Right lung (tissue), 5 donors: ENCODE data around the gene MT2A. TPM values are rescaled to one million over a fixed set of nuclear protein-coding genes. Genes with fewer than 3 reads are reported as not detected.
A peak's percentile ranks its signal among the peaks of the same experiment; 100 is the strongest.

Experiments used
- DNase-seq, 2 donors: peaks; one replicate each; pipeline ENCODE4 v3.0.0-alpha.2; 2013
- polyA plus RNA-seq, 5 donors: library from polyadenylated mRNA; unstranded; fragments of 120-200 nt; gene quantifications; one replicate each; pipeline versions ENCODE4 v1.2.1 to v1.2.3, GENCODE V29; 2013; ENCODE audit warnings: inconsistent platforms in 1 of 5, low replicate concordance in 1 of 5; ENCODE audit not compliant: insufficient read length in 5 of 5, insufficient read depth in 1 of 5

The MT2A gene
- polyA plus RNA-seq, 5 donors = 33.1 to 52.4 (median 36.6) TPM

DNA sequence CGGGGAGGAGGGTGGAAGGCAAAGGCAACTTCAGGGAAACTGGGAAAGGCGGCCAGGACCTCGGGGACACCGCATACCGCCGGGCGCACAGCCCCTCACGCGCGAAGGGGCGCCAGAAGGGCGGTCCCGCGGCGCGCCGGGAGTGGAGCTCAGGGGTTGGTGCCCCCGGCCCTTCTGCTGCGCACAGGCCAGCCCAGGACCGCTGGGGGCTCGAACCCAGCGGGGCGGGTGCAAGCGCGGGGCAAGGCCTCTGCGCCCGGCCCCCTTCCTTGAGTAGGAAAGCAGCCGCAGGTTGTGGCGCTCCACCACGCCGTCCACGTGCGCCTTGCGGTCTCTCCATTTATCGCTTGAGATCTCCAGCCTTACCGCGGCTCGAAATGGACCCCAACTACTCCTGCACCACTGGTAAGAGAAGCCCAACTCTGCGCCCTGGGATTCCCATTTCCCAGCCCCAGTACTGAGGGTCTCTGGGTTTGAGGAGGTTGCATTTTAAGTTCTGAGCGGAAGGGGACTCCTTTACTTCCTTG is 27.1 kb downstream of the MT2A start:
- DNase-seq = no peak

DNA sequence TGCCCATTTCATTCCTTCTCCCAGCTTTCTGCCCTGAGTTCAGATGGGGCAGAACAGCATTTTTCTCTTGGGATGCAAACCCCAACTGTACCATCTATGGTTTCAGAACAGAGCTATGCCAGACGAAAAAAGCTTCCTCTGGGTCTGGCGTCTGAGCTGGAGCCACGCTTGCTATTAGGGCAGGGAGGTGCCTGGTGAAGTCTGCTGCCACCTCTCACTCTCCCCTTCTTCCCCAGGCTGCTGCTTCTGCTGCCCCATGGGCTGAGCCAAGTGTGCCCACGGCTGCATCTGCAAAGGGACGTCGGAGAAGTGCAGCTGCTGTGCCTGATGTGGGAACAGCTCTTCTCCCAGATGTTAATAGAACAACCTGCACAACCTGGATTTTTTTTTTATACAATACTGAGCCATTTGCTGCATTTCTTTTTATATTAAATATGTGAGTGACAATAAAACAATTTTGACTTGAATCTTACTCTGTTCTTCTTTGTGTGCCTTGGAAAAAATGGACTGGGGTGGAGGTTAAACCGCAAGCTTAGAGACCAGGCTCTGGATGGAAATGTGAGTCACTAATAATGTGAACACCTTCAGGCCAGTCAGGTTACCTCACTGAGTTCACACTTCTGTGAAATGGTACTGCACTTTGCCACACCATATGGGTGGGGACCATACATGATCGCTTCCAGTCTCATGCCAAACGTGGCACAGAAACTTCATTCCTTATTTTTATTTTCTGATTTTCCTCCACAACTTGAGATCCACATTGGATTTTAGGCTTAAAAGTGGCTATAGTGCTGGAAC is 28.4 kb downstream of the MT2A start:
- no peak for DNase-seq

DNA sequence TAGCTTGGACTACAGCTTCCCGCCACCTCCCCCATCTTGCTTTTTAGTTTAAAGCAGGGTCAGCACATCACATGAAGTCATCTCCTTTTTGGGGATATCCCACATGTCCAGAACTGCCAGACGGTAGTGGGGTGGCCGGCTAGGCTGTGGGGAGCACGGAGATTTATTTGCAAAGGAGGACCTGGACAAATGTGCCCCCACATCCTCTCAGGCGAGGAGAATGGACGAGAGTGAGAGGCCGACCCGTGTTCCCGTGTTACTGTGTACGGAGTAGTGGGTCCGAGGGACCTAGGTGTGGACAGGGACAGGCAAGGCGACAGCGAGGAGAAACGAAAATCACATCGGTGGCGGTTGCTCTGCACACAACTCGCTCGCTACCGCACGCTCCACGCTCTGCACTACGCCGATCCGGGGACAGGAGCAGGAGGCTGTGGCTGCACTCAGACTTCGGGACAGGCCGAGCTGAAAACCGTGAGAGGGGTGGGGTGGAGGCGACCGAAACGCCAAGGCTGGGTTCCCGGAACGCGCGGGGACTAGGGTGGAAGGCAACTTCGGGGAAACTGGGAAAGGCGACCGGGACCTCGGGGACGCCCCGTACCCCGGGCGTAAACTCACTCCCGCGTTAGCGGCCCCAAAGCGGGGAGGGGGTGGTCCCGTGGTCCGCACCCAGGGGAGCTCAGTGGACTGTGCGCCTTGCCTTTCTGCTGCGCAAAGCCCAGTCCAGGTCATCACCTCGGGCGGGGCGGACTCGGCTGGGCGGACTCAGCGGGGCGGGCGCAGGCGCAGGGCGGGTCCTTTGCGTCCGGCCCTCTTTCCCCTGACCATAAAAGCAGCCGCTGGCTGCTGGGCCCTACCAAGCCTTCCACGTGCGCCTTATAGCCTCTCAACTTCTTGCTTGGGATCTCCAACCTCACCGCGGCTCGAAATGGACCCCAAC is 29.7 kb downstream of the MT2A start, which contains the start of gene MT1A:
Gene MT1A, plus strand, starts transcription at position 853 of the 937 bp plus-strand sequence. Its CDS starts 73 bp downstream, at position 926.
- DNase-seq = no peak

DNA sequence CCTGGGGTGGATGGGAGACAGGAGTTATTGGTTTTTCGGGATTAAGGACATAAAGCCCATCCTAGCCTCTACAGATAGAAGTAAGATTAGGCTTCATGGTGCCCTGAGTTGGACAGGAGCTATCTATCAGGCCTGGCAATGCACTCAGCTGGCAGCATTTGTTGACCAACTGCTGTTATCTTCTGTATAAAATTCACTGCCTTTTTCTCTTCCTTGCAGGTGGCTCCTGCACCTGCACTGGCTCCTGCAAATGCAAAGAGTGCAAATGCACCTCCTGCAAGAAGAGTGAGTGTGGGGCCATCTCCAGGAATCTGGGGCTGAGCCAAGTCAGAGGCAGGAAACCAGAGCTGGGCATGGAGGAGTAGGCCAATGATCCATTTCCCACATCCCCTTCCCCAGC is 30.7 kb downstream of the MT2A start:
- no peak for DNase-seq

DNA sequence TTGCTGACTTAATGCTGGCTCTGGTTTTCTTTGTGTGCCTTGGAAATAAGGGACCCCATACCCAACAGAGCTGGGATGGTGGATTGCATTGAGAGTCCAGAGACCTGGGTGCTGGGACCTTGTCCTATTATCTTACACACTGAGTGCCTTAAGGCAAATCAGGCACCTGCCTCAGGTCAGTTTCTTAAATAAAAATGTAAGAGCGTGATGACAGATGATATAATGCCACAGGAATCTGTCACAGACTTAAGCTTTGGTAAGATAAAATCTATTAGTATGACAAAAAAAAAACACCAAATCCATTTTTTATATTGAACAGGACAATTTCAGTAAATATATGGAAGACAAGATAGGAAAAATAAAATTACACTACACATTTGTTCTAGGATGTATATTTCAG is 31.7 kb downstream of the MT2A start:
- no peak for DNase-seq

DNA sequence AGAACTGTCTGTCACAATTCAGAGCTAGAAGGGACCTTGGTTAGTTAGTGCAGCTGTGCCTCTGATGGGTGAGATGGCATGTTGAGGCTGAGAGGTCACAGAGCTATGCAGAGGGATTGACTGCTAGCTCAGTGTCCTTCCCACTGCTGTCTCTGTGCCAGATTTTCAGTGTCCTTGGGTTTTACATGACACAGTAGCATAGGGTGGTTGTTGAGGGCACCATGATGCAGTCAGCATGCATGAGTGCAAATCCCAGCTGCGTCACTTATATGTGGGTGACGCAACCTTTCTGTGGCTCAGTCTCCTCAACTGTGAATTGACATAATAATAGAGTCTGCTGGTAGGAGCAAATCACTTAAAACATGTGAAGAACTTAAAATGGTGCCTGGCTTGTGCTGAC is 32.8 kb downstream of the MT2A start:
- no peak for DNase-seq

DNA sequence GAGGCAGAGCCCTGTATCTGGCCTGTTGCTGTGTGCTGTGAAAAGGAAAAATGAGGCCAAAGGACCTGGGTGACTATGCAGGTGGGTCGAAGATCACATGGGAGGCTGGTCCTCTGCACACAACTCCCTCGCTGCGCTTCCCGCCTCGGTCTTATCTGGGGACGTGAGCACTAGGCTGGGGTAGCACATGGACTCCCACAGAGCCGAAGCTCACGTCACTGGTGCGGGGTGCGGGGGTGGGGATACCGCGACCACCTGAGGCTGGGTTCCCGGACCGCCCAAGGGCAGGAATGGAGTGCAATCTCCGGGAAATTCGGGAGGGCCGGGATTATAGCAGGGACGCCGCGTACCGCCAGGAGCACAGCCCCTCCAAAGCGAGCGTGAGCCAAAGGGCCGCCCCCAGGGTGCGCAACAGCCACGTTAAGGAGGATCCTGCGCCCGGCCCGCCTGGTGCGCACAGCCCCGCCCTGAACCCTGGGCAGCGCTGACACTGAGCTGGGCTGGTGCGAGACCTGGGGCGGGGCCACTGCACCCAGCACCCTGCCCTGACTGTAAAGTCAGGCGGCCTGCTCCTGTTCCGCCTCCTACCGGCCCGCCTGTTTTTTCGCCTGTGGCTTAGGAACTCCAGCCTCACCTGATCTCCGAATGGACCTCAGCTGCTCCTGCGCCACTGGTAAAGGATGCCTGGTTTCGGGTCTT is 34.8 kb downstream of the MT2A start:
- no peak for DNase-seq

DNA sequence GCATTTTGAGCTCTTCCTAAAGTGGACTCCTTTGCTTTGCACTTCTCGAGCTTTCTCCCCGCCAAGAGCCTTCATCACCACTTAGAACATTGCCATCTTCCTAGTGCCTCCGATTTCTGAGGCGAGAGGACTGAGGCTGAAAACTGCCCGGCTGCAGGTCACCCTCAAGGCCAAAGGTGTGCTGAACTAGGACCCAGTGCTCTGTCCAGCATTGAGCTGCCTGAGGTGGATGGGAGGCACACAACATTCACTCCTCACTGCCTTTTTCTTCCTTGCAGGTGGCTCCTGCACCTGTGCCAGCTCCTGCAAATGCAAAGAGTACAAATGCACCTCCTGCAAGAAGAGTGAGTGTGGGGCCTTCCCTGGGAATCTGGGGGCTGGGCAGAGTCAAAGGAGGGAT is 35.4 kb downstream of the MT2A start:
- DNase-seq = no peak

DNA sequence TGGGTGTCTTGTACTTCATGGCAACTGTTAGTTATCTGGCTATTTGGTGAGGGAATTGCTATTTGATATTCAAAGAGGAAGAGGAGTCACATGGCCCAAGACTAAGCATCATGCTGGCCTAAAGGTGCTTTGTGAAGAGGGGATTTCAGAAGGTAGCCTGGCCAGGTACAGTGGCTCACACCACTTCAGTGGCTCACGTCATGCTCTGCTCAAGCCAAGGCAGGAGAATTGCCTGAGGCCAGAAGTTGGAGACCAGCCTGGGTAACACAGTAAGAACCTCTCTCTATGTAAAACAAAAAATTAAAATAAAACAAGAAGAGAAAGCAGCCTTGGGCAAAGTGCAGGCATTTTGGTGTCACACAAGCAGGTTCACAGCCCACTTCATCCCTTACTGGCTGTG is 36.9 kb downstream of the MT2A start:
- no peak for DNase-seq

DNA sequence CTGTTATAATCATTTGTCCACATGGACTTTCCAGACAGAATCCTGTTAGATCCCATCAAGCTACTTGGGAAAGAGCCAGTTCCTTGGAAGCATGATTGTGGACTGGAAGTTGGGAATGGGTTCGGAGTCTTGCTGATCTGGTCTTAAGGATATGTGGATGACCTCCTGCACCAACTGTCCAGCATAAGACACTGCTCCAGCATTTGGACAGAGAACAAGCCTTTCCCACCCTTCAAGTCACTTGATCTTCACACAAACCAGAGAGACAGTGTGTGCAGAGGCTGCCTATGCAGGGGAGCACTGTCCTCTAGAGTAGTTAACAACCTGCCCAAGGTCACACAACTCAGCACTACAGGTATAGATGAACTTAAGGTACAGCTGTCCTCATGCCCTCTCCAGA is 37.5 kb downstream of the MT2A start:
- DNase-seq = no peak

DNA sequence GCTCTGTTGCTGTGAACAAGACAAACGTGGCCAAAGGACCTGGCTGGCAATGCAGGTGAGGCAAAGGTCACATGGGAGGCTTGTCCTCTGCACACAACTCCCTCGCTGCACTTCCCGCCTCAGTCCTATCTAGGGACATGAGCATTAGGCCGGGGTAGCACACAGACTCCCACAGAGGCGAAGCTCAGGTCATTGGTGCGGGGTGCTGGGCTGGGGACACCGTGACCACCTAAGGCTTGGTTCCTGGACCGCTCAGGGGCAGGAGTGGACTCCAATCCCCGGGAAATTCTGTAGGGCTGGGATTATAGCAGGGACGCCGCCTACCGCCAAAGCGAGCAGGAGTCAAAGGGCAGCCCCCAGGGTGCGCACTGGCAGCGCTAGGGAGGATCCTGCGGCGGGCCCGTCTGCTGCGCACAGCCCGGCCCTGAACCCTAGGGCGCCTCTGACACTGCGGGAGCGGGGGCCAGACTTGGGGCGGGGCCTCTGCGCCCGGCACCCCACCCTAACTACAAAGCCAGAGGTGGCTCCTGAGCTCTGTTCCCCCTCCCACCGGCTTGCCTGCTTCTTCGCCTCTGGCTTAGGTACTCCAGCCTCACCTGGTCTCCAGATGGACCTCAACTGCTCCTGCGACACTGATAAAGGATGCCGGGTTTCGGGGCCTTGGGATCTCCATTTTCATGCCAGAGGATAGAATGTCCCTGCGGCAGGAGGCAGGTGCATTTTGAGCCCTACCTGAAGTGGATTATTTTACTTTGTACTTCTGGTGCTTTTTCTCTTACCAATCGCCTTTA is 39.5 kb downstream of the MT2A start:
- no peak for DNase-seq

DNA sequence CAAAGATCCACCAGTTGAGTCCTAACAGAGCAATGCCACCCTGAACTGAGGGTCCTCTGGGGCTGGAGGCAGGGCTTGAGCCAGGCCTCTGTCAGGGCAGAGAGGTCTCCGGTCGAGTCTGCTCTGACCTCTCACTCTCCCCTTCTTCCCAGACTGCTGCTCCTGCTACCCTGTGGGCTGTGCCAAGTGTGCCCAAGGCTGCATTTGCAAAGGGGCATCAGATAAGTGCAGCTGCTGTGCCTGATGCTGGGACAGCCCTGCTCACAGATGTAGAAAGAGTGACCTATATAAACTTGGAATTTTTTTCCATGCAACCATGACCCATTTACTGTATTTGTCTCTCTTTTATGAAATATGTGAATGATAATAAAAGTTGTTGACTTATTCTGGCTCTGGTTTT is 40.9 kb downstream of the MT2A start:
- DNase-seq = no peak

DNA sequence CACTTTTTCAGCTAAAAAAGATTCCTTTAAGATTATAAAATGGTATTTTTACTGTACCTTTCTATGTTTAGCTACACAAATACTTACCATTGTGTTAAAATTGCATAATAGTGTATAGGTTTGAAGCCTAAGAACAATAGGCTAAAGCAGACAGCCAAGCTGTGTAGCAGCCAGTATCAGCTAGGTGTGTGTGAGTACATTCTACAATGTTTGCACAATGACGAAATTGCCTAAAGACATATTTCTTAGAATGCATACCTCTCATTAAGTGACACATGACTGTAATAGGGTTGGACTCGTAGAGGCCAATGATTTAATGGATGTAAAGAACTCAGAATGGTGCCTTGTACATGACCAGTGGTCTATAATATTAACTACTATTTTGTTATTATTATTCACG is 41.4 kb downstream of the MT2A start:
- no peak for DNase-seq

DNA sequence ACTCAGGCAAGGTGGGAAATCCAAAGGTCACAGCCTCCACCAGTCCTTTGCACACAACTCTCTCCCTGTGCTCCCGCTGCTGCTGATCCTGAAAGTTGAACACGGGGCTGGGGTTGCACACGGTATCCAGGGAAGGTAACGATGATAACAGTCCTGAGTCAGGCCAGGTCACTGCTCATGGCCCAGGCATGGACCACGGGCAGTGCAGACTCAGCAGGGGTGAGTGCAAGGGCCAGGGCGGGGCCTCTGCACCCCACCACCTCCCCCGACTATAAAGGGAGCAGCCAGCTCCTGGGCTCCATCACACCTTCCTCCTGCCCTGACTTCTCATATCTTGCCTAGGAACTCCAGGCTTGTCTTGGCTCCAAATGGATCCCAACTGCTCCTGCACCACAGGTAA is 43.2 kb downstream of the MT2A start, which contains the start of gene MT1B:
Gene MT1B, plus strand, starts transcription at position 301 of the 400 bp plus-strand sequence. Its CDS starts 68 bp downstream, at position 369.
- DNase-seq = no peak

DNA sequence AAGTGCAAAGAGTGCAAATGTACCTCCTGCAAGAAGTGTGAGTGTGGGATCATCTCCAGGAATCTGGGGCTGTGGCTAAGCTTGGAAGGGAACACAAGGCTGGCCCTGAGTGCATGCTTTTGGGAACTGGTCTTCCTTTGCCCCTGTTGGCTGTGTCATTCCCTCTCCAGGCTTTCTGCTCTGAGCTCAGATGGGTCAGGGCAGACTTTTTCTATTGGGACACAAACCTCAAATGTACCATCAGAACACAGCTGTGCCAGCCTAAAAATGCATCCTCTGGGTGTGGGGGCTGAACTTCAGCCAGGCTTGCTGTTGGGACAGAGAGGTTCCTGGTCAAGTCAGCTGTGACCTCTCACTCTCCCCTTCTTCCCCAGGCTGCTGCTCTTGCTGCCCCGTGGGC is 44.2 kb downstream of the MT2A start:
- DNase-seq = no peak

DNA sequence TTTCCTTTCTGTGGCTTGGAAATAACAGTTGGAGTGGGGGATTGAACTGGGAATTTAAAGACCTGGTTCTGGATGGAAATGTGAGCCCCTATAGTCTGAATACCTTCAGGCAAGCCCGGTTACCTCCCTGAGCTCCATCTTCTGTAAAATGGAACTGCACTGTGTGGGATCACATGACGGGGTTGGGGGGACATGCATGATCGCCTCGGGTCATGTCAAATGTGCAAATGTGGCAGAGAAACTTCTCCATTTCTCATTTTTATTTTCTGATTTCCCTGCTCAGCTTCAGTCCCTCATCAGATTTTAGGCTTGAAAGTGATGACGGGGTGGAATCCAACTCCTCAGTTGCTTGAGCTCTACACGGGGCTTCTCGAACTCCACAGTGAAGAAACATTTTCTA is 44.8 kb downstream of the MT2A start:
- no peak for DNase-seq

DNA sequence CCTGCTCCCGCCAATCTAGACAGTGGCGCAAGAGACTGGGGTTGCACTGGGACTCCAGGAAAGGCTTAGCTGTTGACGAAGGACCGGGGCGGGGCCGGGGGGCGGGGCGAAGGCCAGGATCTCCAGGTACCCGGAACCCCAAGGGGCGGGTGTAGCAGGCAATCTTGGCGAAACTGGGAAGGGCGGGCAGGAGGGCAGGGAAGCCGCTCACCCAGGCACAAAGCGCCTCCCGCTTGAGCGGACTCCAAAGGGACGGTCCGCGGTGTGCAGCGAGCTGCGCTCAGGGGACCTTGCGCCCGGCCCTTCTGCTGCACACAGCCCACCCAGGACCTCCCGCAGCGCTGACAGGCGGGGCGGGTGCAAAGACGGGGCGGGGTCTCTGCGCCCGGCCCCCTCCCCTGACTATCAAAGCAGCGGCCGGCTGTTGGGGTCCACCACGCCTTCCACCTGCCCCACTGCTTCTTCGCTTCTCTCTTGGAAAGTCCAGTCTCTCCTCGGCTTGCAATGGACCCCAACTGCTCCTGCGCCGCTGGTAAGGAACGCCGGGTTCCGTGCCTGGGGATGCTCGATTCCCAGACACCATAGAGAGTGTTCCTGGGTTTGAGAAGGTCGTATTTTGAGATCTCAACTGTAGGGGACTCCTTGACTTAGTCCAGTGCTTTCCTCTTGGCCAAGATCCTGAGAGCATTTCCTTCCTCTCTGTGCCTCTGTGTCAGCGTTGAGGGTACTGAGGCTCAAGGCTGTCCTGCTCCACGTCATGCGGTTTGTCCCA is 49.4 kb downstream of the MT2A start, which contains the start of gene MT1F:
Gene MT1F, plus strand, starts transcription at position 405 of the 772 bp plus-strand sequence. Its CDS starts 100 bp downstream, at position 505.
- peak; percentile 39 to 52 for DNase-seq

DNA sequence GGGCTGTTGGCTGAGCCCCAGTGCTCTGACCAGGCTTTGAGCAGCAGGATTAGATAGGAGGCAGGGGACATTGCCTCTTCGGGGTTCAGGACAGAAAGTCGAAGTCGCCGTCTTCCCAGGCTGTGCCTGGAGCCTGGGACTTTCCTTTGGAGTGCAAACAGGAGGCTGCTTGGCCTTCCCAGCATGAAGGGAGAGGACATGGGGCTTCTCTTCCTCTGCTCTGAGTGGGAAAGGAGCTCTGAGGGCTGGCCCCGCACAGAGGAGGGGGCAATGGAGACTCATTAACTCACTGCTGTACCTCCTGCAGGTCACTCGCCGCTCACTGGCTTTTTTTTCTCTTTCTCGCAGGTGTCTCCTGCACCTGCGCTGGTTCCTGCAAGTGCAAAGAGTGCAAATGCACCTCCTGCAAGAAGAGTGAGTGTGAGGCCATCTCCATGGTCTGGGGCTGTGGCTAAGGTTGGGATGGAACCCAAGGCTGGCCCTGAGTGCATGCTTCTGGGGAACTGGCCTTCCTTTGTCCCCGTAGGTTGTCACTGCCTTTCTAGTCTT is 50.0 kb downstream of the MT2A start:
- DNase-seq = no peak
